Dendritic cell treated with granulocyte-macrophage colony-stimulating factor and Interleukin-4, amounts not matched to agents 40 ng/mL and 50 ng/mL, for 4 days (primary cell): ENCODE measurements around the gene EHMT1.

Experiments used
- H3K27ac Mint-ChIP-seq: one replicate; pipeline ENCODE4 v1.8.0; 2022; ENCODE audit warnings: mild to moderate bottlenecking, mixed read lengths
- H3K27me3 Mint-ChIP-seq: one replicate; pipeline ENCODE4 v1.8.0; 2022; ENCODE audit warnings: mild to moderate bottlenecking, mixed read lengths
- H3K36me3 Mint-ChIP-seq: one replicate; pipeline ENCODE4 v1.8.0; 2022; ENCODE audit warnings: low read depth, mixed read lengths
- H3K4me1 Mint-ChIP-seq: one replicate; pipeline ENCODE4 v1.8.0; 2022; ENCODE audit warnings: low read depth, mixed read lengths
- H3K4me3 Mint-ChIP-seq: one replicate; pipeline ENCODE4 v1.8.0; 2022; ENCODE audit warnings: mild to moderate bottlenecking, moderate library complexity, mixed read lengths
- H3K9me3 Mint-ChIP-seq: one replicate; pipeline ENCODE4 v1.8.0; 2022; ENCODE audit warnings: mixed read lengths
- intact Hi-C: fragments of 100-400 bp; cut with micrococcal nuclease; formaldehyde crosslinking; loops from one replicate; pipeline ENCODE4 v1.15.0; 2022

EHMT1 gene

DNA sequence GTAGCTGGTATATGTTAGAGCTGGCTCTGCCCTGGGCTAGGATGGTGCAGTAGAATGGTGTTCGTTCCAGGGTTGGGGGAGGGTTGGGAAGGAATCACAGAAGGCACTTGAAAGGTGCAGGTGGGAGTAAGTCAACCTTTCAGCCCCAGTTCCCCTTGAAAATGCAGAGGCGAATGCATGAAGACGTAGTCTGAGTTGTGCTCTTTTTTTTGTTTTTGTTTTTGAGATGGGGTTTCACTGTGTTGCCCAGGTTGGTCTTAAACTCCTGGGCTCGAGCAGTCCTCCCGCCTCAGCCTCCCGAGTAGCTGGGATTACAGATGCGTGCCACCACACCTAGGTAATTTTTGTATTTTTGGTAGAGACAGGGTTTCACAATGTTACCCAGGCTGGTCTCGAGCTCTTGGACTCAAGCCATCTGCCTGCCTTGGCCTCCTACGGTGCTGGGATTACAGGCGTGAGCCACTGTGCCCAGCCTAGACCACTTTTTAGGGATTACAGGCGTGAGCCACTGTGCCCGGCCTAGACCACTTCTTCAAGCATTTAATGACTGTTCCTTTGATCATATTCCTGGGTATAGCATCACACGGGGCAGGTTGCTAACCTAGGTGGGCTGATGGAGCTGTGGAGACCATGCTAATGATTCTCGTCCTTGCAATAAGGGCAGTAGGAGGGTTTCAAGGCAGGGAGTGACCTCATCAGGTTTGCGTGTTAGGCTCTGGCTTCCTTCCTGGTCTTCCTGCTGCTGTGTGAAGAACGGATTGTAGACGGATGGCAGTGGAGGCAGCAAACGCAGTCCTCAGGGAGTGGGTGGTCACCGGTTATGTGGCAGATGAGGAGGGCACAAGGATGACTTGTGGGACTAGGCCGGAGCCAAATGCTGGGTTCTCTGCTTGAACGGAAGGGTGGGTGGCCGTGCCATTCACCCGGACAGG lies 13.7 kb downstream of the EHMT1 start:
- intact Hi-C loops = no loop called here
- peaks cover 46% of the 10 kb centered on the region for H3K4me1 Mint-ChIP-seq
- no peak overlapping the region for H3K4me3 Mint-ChIP-seq
- no peaks in the 10 kb centered on the region for H3K9me3 Mint-ChIP-seq
- no peaks in the 10 kb centered on the region for H3K36me3 Mint-ChIP-seq
- peak overlapping the region; percentile 8 for H3K27ac Mint-ChIP-seq
- H3K27me3 Mint-ChIP-seq = no peaks in the 10 kb centered on the region

DNA sequence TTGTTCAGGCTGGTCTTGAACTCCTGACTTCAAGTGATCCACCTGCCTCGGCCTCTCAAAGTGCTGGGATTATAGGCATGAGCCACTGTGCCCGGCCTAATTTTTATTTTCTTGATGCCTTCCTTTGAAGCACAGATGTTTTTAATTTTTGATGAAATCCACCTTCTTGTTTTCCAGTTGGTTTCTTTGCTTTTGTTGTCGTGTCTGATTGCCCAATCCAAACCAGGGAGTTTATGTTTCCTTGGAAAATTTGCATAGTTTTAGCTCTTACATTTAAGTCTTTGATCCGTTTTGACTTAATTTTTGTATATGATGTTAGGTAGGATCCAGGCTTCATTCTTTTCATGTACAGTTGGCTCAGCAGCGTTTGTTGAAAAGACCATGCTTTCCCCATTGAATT lies 15.2 kb downstream of the EHMT1 start:
- H3K27me3 Mint-ChIP-seq = no peaks in the 10 kb centered on the region
- H3K4me1 Mint-ChIP-seq = peaks cover 38% of the 10 kb centered on the region
- H3K9me3 Mint-ChIP-seq = no peaks in the 10 kb centered on the region
- peaks cover 5% of the 10 kb centered on the region for H3K36me3 Mint-ChIP-seq
- no peak overlapping the region for H3K4me3 Mint-ChIP-seq
- intact Hi-C loops = no loop called here
- no peak overlapping the region for H3K27ac Mint-ChIP-seq

- Mint-ChIP-seq H3K4me1 (peaks cover 29% of the 10 kb centered on the region), H3K9me3 (no peaks in the 10 kb centered on the region), H3K36me3 (peaks cover 33% of the 10 kb centered on the region), H3K27ac (peak overlapping the region; percentile 67), H3K27me3 (no peaks in the 10 kb centered on the region), H3K4me3 (no peak overlapping the region)
- intact Hi-C loops = no loop called here
Observed at GRCh38 chr9:137638680-137639079, 19.9 kb downstream of the EHMT1 start.

DNA sequence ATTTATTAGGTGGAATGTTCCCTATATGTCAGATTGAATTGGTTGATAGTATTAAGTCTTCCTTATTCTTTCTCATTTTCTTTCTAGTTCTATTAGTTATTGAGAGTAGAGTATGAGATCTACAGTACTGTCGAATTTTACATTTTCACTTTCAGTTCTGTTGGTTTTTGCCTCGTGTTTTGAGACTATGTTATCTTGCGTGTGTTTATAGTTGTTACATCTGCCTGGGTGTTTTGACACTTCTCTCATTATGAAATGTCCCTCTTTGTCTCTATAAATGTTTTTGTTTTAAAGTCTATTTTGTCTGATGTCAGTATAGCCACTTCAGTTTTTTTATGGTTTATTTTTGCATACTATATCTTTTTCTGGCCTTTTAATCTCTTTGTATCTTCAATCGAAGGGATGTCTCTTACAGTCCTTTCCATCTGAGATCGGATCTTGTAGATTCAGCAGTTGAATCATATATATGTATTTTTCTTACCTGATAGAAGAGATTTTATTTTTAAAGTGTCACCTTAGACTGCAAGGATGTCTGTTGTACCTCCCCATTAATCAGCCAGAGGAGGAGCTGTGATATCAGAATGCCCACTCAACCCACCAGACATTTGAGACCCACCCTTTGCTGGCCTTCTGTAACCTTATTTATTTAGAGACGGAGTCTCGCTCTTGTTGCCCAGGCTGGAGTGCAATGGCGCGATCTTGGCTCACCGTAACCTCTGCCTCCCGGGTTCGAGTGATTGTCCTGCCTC lies 20.7 kb downstream of the EHMT1 start:
- Mint-ChIP-seq H3K27me3 (no peaks in the 10 kb centered on the region), H3K4me3 (peak overlapping the region; percentile 68), H3K4me1 (peaks cover 36% of the 10 kb centered on the region), H3K27ac (peak overlapping the region; percentile 67), H3K9me3 (no peaks in the 10 kb centered on the region), H3K36me3 (peaks cover 39% of the 10 kb centered on the region)
- intact Hi-C loops = no loop called here

- no peaks in the 10 kb centered on the region for H3K27me3 Mint-ChIP-seq
- H3K4me1 Mint-ChIP-seq = peaks cover 41% of the 10 kb centered on the region
- H3K36me3 Mint-ChIP-seq = peaks cover 39% of the 10 kb centered on the region
- no peaks in the 10 kb centered on the region for H3K9me3 Mint-ChIP-seq
- no peak overlapping the region for H3K4me3 Mint-ChIP-seq
- H3K27ac Mint-ChIP-seq = no peak overlapping the region
- intact Hi-C loops = no loop called here
Observed at GRCh38 chr9:137640862-137641261, 22.1 kb downstream of the EHMT1 start.

DNA sequence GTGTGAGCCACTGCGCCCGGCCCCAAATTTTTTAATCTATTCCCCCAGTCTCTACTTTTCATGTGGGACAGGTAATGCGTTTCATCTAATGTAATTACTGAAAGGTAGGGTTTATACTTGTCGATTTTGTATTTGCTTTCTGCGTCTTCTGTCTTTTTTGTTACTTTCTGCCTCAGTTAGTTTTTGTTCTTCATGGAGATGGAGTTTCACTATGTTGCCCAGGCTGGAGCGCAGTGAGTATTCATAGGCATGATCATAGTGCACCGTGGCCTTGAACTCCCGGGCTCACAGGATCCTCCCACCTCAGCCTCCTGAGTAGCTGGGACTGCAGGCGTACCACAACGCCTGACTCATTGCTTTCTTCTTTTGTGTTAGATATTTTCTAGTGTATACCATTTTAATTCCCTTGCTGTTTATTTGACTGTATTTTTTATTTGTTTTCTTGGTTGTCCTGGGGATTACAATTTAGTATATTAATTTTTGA lies 23.4 kb downstream of the EHMT1 start:
- H3K4me1 Mint-ChIP-seq = peaks cover 53% of the 10 kb centered on the region
- intact Hi-C loops = no loop called here
- no peak overlapping the region for H3K27ac Mint-ChIP-seq
- H3K36me3 Mint-ChIP-seq = peaks cover 51% of the 10 kb centered on the region
- no peaks in the 10 kb centered on the region for H3K27me3 Mint-ChIP-seq
- H3K4me3 Mint-ChIP-seq = no peak overlapping the region
- H3K9me3 Mint-ChIP-seq = no peaks in the 10 kb centered on the region

DNA sequence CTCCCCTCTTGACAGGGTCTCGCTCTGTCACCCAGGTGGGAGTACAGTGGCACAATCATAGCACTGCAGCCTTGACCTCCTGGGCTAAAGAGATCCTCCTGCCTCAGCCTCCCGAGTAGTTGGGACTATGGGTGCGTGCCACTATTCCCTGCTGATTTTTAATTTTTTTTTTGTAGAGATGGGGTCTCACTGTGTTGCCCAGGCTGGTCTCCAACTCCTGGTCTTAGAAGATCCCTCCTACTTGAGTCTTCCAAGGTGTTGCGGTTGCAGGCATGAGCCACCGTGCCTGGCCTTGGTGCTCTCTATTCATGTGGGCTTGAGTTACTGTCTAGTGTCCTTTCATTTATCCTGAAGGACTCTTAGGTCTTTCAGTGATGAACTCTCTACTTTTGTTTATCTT lies 24.1 kb downstream of the EHMT1 start:
- no peaks in the 10 kb centered on the region for H3K27me3 Mint-ChIP-seq
- H3K27ac Mint-ChIP-seq = no peak overlapping the region
- H3K4me1 Mint-ChIP-seq = peaks cover 60% of the 10 kb centered on the region
- H3K4me3 Mint-ChIP-seq = no peak overlapping the region
- peaks cover 49% of the 10 kb centered on the region for H3K36me3 Mint-ChIP-seq
- H3K9me3 Mint-ChIP-seq = no peaks in the 10 kb centered on the region
- intact Hi-C loops = no loop called here

DNA sequence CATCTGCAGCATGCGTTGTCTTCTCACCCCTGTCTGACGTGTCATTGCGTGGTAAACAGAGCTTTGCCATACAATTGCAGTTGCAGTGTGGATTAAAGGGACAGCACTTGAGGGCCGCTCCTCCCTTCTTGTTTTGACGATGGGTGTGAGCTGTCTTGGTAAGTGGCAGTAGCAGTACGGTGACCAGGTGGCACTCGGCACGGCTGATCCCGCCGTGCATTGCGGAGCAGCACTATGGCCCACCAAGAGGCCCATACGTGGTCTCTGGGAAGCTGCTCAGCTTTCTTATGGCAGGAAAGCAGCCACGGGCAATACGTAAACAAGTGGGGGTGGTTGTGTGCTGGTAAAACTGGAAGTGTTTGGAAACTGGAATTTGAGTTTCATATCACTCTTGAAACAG lies 25.1 kb downstream of the EHMT1 start:
- Mint-ChIP-seq H3K9me3 (no peaks in the 10 kb centered on the region), H3K27me3 (no peaks in the 10 kb centered on the region), H3K36me3 (peaks cover 53% of the 10 kb centered on the region), H3K4me3 (no peak overlapping the region), H3K4me1 (peaks cover 59% of the 10 kb centered on the region), H3K27ac (peak overlapping the region; percentile 33)
- intact Hi-C loops = no loop called here

- Mint-ChIP-seq H3K27me3 (no peaks in the 10 kb centered on the region), H3K4me3 (no peak overlapping the region), H3K4me1 (peaks cover 59% of the 10 kb centered on the region), H3K9me3 (no peaks in the 10 kb centered on the region), H3K27ac (no peak overlapping the region), H3K36me3 (peaks cover 60% of the 10 kb centered on the region)
- intact Hi-C loops = no loop called here
Observed at GRCh38 chr9:137645211-137645610, 26.4 kb downstream of the EHMT1 start.

DNA sequence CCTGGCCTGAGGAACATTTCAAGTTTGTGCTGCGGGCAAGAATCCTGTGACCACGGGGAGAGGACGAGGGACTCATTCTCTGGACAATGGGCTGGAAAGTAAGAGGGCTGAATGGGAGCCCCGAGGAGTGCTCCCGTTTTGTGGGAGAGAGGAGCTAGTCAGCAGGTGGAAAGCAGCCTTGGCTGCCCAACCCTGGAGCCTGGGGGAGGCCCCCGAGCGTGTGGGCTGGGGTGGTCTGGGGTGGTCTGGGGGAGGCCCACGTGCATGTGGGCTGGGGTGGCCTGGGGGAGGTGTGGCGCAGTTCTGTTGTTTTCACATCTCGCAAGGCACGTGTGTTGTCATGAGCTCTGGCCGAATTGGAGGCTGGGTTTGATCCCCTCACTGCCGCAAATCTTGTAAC lies 27.5 kb downstream of the EHMT1 start:
- Mint-ChIP-seq H3K36me3 (peaks cover 64% of the 10 kb centered on the region), H3K4me1 (peaks cover 50% of the 10 kb centered on the region), H3K27ac (peak overlapping the region; percentile 88), H3K4me3 (no peak overlapping the region), H3K27me3 (no peaks in the 10 kb centered on the region), H3K9me3 (no peaks in the 10 kb centered on the region)
- intact Hi-C loops = no loop called here

GRCh38 chr9:137647096-137647714 lies 28.4 kb downstream of the EHMT1 start:
- peaks cover 50% of the 10 kb centered on the region for H3K4me1 Mint-ChIP-seq
- peak overlapping the region; percentile 86 for H3K4me3 Mint-ChIP-seq
- peaks cover 64% of the 10 kb centered on the region for H3K36me3 Mint-ChIP-seq
- H3K9me3 Mint-ChIP-seq = no peaks in the 10 kb centered on the region
- peak overlapping the region; percentile 88 for H3K27ac Mint-ChIP-seq
- H3K27me3 Mint-ChIP-seq = no peaks in the 10 kb centered on the region
- intact Hi-C loops = no loop called here

GRCh38 chr9:137648396-137648795 lies 29.6 kb downstream of the EHMT1 start:
- no peaks in the 10 kb centered on the region for H3K9me3 Mint-ChIP-seq
- H3K4me3 Mint-ChIP-seq = no peak overlapping the region
- H3K36me3 Mint-ChIP-seq = peaks cover 59% of the 10 kb centered on the region
- H3K4me1 Mint-ChIP-seq = peaks cover 49% of the 10 kb centered on the region
- no peak overlapping the region for H3K27ac Mint-ChIP-seq
- no peaks in the 10 kb centered on the region for H3K27me3 Mint-ChIP-seq
- intact Hi-C loops = no loop called here

GRCh38 chr9:137649553-137649952 lies 30.7 kb downstream of the EHMT1 start:
- Mint-ChIP-seq H3K4me1 (peaks cover 39% of the 10 kb centered on the region), H3K36me3 (peaks cover 62% of the 10 kb centered on the region), H3K27ac (peak overlapping the region; percentile 42), H3K9me3 (no peaks in the 10 kb centered on the region), H3K4me3 (no peak overlapping the region), H3K27me3 (no peaks in the 10 kb centered on the region)
- intact Hi-C loops = no loop called here

- Mint-ChIP-seq H3K9me3 (no peaks in the 10 kb centered on the region), H3K4me1 (peaks cover 38% of the 10 kb centered on the region), H3K27ac (no peak overlapping the region), H3K4me3 (no peak overlapping the region), H3K27me3 (no peaks in the 10 kb centered on the region), H3K36me3 (peaks cover 69% of the 10 kb centered on the region)
- intact Hi-C loops = no loop called here
Observed at GRCh38 chr9:137650259-137650658, 31.5 kb downstream of the EHMT1 start.
